Right cardiac atrium (tissue), 5 donors: Measurements from ENCODE around the gene PIM3. TPM values are rescaled to one million over a fixed set of nuclear protein-coding genes. Genes with fewer than 3 reads are reported as not detected.

Experiments
- ATAC-seq, 2 donors: fragments of 200-7000 bp; cut with Tn5 transposase; one replicate each; pipeline versions ENCODE4 v1.8.0 to v1.9.1; 2020; ENCODE audit warnings: moderate library complexity in 2 of 2, mild to moderate bottlenecking in 1 of 2
- DNase-seq, 3 donors: peaks; one replicate each; pipeline ENCODE4 v3.0.0-alpha.2; 2020
- H3K27ac ChIP-seq: one replicate; pipeline ENCODE4 v1.5.1; 2013; ENCODE audit warnings: mild to moderate bottlenecking, low read length, control low read depth, moderate library complexity
- H3K27me3 ChIP-seq: one replicate; pipeline ENCODE4 v1.6.1; 2013; ENCODE audit not compliant: control insufficient read depth, insufficient read depth
- H3K4me1 ChIP-seq: one replicate; pipeline ENCODE4 v1.6.1; 2013; ENCODE audit warnings: low read length; ENCODE audit not compliant: control insufficient read depth, insufficient read depth
- H3K4me3 ChIP-seq: one replicate; pipeline ENCODE4 v1.5.1; 2013; ENCODE audit warnings: low read length, control low read depth
- H3K9me3 ChIP-seq: one replicate; pipeline ENCODE4 v1.6.1; 2013; ENCODE audit warnings: low read length; ENCODE audit not compliant: control insufficient read depth
- WGBS: extraction: QIAGEN DNeasy Blood & Tissue Kit; methylation state at CpG from one replicate; pipeline ENCODE4 v1.1.7; 2013; 5-methylcytosine and 5-hydroxymethylcytosine counted together
- intact Hi-C, 4 donors: fragments of 100-400 bp; cut with DNase I; formaldehyde crosslinking; loops; one replicate each; pipeline versions ENCODE4 v1.11.0 to v1.14.0; 2022 to 2023
- polyA plus RNA-seq: library from polyadenylated mRNA; stranded (reverse); fragments of 200-250 nt; gene quantifications from one replicate; pipeline ENCODE4 v1.2.3, GENCODE V29; 2013
- total RNA-seq, 4 donors: library from RNA; stranded (reverse); fragmentation: NEBNext Ultra II Directional; extraction: Animal tissue kit (Norgen Biotek cat#: 25700); gene quantifications; one replicate each; pipeline ENCODE4 v1.2.1, GENCODE V29; 2021
- donor health status: healthy with polysubstance abuse.
- donor health status: DM: no; HTN: yes; CAD: no.
- donor health status: DM: no; HTN: no; CAD: no.
- donor health status: DM: no; HTN: yes; CAD: no; lungs with severe emphysema.
- donor health status: DM: yes; HTN: yes; CAD: no.

Gene PIM3
- total and polyA plus RNA-seq, 5 donors = 39.0 to 55.8 (median 48.2) TPM

GRCh38 chr22:49936018-49936972, 24.3 kb upstream of the PIM3 start:
- DNase-seq = peak; percentile 95 to 96 (median 96)
- Histone ChIP-seq H3K4me1 (peaks cover 19% of the 10 kb centered on the region), H3K27me3 (no peaks in the 10 kb centered on the region), H3K27ac (peak overlapping the region; percentile 53), H3K9me3 (no peaks in the 10 kb centered on the region), H3K4me3 (peak overlapping the region; percentile 47)
- ATAC-seq = peak; percentile 72 to 86
- WGBS = 4% methylated on average over 52 of the region's 52 CpGs
- intact Hi-C loops = loop anchor here in 2 of 4 donors (2.0 to 10.0 kb wide), 2 partner anchors 23 to 279 kb away; no protein-coding TSS in a partner anchor

- DNase-seq (peak in 1 of 3 donors; percentile 82), ATAC-seq (peak; percentile 6 to 17)
- Histone ChIP-seq H3K27ac (peak overlapping the region; percentile 53), H3K27me3 (no peaks in the 10 kb centered on the region), H3K9me3 (no peaks in the 10 kb centered on the region), H3K4me3 (no peak overlapping the region), H3K4me1 (peaks cover 19% of the 10 kb centered on the region)
- 30% methylated on average over 21 of the region's 21 CpGs for WGBS
- intact Hi-C loops = loop anchor here in 2 of 4 donors (2.0 to 10.0 kb wide), 2 partner anchors 22 to 278 kb away; no protein-coding TSS in a partner anchor
These were observed 23.4 kb upstream of the PIM3 start for GRCh38 chr22:49936973-49937757.

- ATAC-seq (no peak), DNase-seq (peak in 2 of 3 donors; percentile 82 to 87)
- H3K27me3 ChIP-seq = no peaks in the 10 kb centered on the region
- intact Hi-C loops = loop anchor here in 2 of 4 donors (2.0 to 10.0 kb wide), 2 partner anchors 21 to 277 kb away; no protein-coding TSS in a partner anchor
- H3K4me1 ChIP-seq = peaks cover 19% of the 10 kb centered on the region
- no peak overlapping the region for H3K4me3 ChIP-seq
- 57% methylated on average over 27 of the region's 27 CpGs for WGBS
- H3K27ac ChIP-seq = peak overlapping the region; percentile 53
- no peaks in the 10 kb centered on the region for H3K9me3 ChIP-seq
These were observed 22.6 kb upstream of the PIM3 start for GRCh38 chr22:49937758-49938564.

- no peaks in the 10 kb centered on the region for H3K9me3 ChIP-seq
- intact Hi-C loops = loop anchor here in 1 of 4 donors (10.0 kb wide), 1 partner anchor 276 kb away; no protein-coding TSS in a partner anchor
- DNase-seq (no peak), ATAC-seq (no peak)
- no peak overlapping the region for H3K4me3 ChIP-seq
- peaks cover 17% of the 10 kb centered on the region for H3K4me1 ChIP-seq
- no peak overlapping the region for H3K27ac ChIP-seq
- H3K27me3 ChIP-seq = no peaks in the 10 kb centered on the region
- 80% methylated on average over 19 of the region's 19 CpGs for WGBS
These were observed 21.9 kb upstream of the PIM3 start for GRCh38 chr22:49938565-49939136.

- Histone ChIP-seq H3K4me3 (no peak overlapping the region), H3K4me1 (peaks cover 6% of the 10 kb centered on the region), H3K27ac (no peak overlapping the region), H3K27me3 (no peaks in the 10 kb centered on the region), H3K9me3 (no peaks in the 10 kb centered on the region)
- intact Hi-C loops = no loop called here
- WGBS = 90% methylated on average over 17 of the region's 17 CpGs
- no peak for ATAC-seq
- DNase-seq = no peak
These were observed 18.9 kb upstream of the PIM3 start for GRCh38 chr22:49941507-49942316.

- Histone ChIP-seq H3K27ac (no peak overlapping the region), H3K4me1 (peaks cover under 1% of the 10 kb centered on the region), H3K27me3 (no peaks in the 10 kb centered on the region), H3K9me3 (no peaks in the 10 kb centered on the region), H3K4me3 (no peak overlapping the region)
- DNase-seq (no peak), ATAC-seq (no peak)
- 90% methylated on average over 21 of the region's 21 CpGs for WGBS
- intact Hi-C loops = no loop called here
These were observed 17.8 kb upstream of the PIM3 start for GRCh38 chr22:49942565-49943404.

GRCh38 chr22:49943405-49943765, 17.2 kb upstream of the PIM3 start:
- intact Hi-C loops = no loop called here
- 87% methylated on average over 11 of the region's 11 CpGs for WGBS
- no peak overlapping the region for H3K27ac ChIP-seq
- H3K4me1 ChIP-seq = no peaks in the 10 kb centered on the region
- no peak overlapping the region for H3K4me3 ChIP-seq
- H3K27me3 ChIP-seq = no peaks in the 10 kb centered on the region
- ATAC-seq (no peak), DNase-seq (no peak)
- no peaks in the 10 kb centered on the region for H3K9me3 ChIP-seq

GRCh38 chr22:49943771-49944398, 16.7 kb upstream of the PIM3 start:
- intact Hi-C loops = no loop called here
- Histone ChIP-seq H3K27me3 (no peaks in the 10 kb centered on the region), H3K9me3 (no peaks in the 10 kb centered on the region), H3K27ac (no peak overlapping the region), H3K4me1 (no peaks in the 10 kb centered on the region), H3K4me3 (no peak overlapping the region)
- DNase-seq (no peak), ATAC-seq (peak in 1 of 2 donors; percentile 5)
- WGBS = 83% methylated on average over 25 of the region's 25 CpGs
